Tibial artery (tissue), 4 donors: Measurements from ENCODE around the gene WWP2.

Experiments used
- DNase-seq, 2 donors: peaks; one replicate each; pipeline ENCODE4 v3.0.0-alpha.2; 2019
- H3K27ac ChIP-seq, 2 donors: fragments of 200-600 bp; sonication (generic) in 1 of 2; 1 replicate in 1 of 2; 2 replicates in 1 of 2; pipeline ENCODE4 v1.5.1; 2018 to 2019; ENCODE audit warnings: mild to moderate bottlenecking in 1 of 2
- H3K27me3 ChIP-seq, 2 donors: fragments of 200-600 bp; sonication (generic) in 1 of 2; one replicate each; pipeline versions ENCODE4 v1.5.1 to v1.6.0; 2016 to 2019
- H3K36me3 ChIP-seq, 3 donors: fragments of 200-600 bp; sonication (generic) in 2 of 3; one replicate each; pipeline ENCODE4 v1.5.1; 2016 to 2019; ENCODE audit warnings: mild to moderate bottlenecking in 2 of 3
- H3K4me1 ChIP-seq, 4 donors: fragments of 200-600 bp; sonication (generic) in 2 of 4; 1 replicate in 3 of 4; 2 replicates in 1 of 4; pipeline ENCODE4 v1.5.1; 2016 to 2019
- H3K4me3 ChIP-seq, 2 donors: fragments of 200-600 bp; sonication (generic) in 1 of 2; 1 replicate in 1 of 2; 2 replicates in 1 of 2; pipeline ENCODE4 v1.5.1; 2018 to 2019; ENCODE audit warnings: mild to moderate bottlenecking in 2 of 2
- H3K9me3 ChIP-seq, 3 donors: fragments of 200-600 bp; sonication (generic) in 1 of 3; one replicate each; pipeline ENCODE4 v1.5.1; 2016 to 2019
- CTCF ChIP-seq, 2 experiments: fragments of 200-600 bp in 1 of 2; fragments of 450-650 bp in 1 of 2; IDR thresholded peaks; one replicate each; pipeline ENCODE4 v1.5.1; 2017 to 2019; ENCODE audit warnings: antibody characterized with exemption in 2 of 2, mild to moderate bottlenecking in 1 of 2, moderate library complexity in 1 of 2
- intact Hi-C: fragments of 100-400 bp; cut with DNase I; formaldehyde crosslinking; loops from one replicate; pipeline ENCODE4 v1.15.0; 2023; ENCODE audit warnings: low total_unique reads

WWP2 gene

DNA sequence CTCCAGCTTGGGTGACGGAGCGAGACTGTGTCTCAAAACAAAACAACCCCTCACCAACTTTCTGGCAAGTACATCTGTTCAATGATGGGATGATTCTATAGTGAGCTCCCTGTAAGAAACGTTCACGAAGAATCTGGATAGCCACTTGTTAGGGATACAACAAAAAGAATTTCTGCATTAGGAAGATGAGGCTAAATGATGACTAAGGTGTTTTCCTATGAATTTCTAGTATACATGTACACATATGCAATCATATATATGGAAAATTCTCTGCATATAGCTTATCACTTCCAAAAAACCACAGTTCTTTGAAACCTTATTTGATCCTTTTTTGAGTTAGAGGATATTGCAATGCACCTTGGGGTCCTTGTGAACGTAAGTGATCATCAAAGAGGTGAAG is 124.6 kb downstream of the WWP2 start:
- Histone ChIP-seq H3K36me3 (peaks cover 13 to 18% (median 17%) of the 10 kb centered on the region in 3 donors), H3K27ac (no peak overlapping the region), H3K27me3 (no peaks in the 10 kb centered on the region), H3K4me3 (no peak overlapping the region), H3K9me3 (no peaks in the 10 kb centered on the region), H3K4me1 (peaks cover 0 to 15% (median 10%) of the 10 kb centered on the region in 4 donors)
- TF ChIP-seq CTCF (IDR thresholded peaks at IDR 0.05): no peak
- no peak for DNase-seq
- intact Hi-C loops: no loop called here

- Histone ChIP-seq H3K4me3 (no peak overlapping the region), H3K27me3 (no peaks in the 10 kb centered on the region), H3K9me3 (no peaks in the 10 kb centered on the region), H3K36me3 (peaks cover 13 to 18% (median 17%) of the 10 kb centered on the region in 3 donors), H3K4me1 (peaks cover 0 to 15% (median 10%) of the 10 kb centered on the region in 4 donors), H3K27ac (no peak overlapping the region)
- intact Hi-C loops: no loop called here
- no peak for TF ChIP-seq CTCF (IDR thresholded peaks at IDR 0.05)
- no peak for DNase-seq
Observed at GRCh38 chr16:69888005-69888590, 126.0 kb downstream of the WWP2 start.

- Histone ChIP-seq H3K36me3 (peaks cover 13 to 17% (median 14%) of the 10 kb centered on the region in 3 donors), H3K27ac (peak overlapping the region; percentile 75)
- no peak for DNase-seq
Observed at GRCh38 chr16:69889295-69889964, 127.3 kb downstream of the WWP2 start.

DNA sequence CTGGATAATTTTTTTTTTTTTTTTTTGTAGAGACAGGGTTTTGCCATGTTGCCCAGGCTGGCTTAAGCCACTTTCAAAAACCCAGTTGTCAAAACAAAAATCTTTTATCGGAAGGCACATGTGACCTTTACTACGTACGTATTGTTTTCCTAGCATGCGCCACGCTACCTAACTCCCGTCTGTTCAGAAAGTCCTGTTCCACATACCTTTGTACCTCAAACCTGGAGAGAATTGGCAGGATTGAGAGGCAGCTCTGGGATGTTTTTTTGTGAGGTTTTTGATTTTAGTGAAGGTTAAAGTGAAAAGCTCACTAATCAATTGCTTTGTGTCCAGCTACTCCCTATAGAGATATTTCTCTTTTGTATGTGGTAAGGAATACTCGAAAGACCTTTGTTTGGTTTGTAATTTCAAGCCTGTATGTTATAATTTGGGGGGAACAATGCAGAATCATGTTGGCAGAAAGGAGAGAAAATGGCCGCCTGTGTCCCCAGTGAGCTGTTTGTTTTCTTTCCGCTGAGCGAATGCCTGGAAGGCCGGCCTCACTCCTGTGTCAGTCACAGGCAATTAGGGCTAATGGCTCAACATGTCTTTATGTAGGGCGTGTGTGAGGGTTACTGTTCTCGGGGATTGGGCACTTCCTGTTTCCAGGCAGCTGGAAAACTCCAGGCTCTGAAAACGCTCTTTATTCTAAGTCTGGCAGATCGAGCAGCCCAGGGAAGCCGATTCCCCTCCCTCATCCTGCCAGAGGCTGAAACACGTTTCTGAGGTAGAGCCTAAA is 128.2 kb downstream of the WWP2 start:
- H3K4me1 ChIP-seq: peaks cover 0 to 15% (median 10%) of the 10 kb centered on the region in 4 donors
- no peak for TF ChIP-seq CTCF (IDR thresholded peaks at IDR 0.05)
- intact Hi-C loops: no loop called here
- H3K27me3 ChIP-seq: no peaks in the 10 kb centered on the region
- peak; percentile 67 to 77 for DNase-seq
- H3K36me3 ChIP-seq: peaks cover 13 to 17% (median 13%) of the 10 kb centered on the region in 3 donors
- no peak overlapping the region for H3K4me3 ChIP-seq
- H3K9me3 ChIP-seq: no peaks in the 10 kb centered on the region
- peak overlapping the region; percentile 75 for H3K27ac ChIP-seq

More at GRCh38 chr16:69889295-69889964, 127.3 kb downstream of the WWP2 start:
- H3K9me3 ChIP-seq: no peaks in the 10 kb centered on the region
- intact Hi-C loops: no loop called here
- no peak overlapping the region for H3K4me3 ChIP-seq
- no peak for TF ChIP-seq CTCF (IDR thresholded peaks at IDR 0.05)
- no peaks in the 10 kb centered on the region for H3K27me3 ChIP-seq
- peaks cover 0 to 15% (median 10%) of the 10 kb centered on the region in 4 donors for H3K4me1 ChIP-seq

GRCh38 chr16:69890892-69891282 is 128.8 kb downstream of the WWP2 start:
- no peaks in the 10 kb centered on the region for H3K9me3 ChIP-seq
- no peak for TF ChIP-seq CTCF (IDR thresholded peaks at IDR 0.05)
- intact Hi-C loops: no loop called here
- peak overlapping the region; percentile 75 for H3K27ac ChIP-seq
- no peak for DNase-seq
- H3K4me3 ChIP-seq: no peak overlapping the region
- H3K36me3 ChIP-seq: peaks cover 13 to 17% (median 13%) of the 10 kb centered on the region in 3 donors
- peaks cover 0 to 15% (median 10%) of the 10 kb centered on the region in 4 donors for H3K4me1 ChIP-seq
- no peaks in the 10 kb centered on the region for H3K27me3 ChIP-seq
